Sigmoid colon (tissue), 4 donors: ENCODE data around the gene GDA.

Experiments used
- EP300 ChIP-seq, 4 donors: sonication (generic); formaldehyde crosslinking; IDR thresholded peaks; one replicate each; pipeline ENCODE4 v1.6.1; 2017; ENCODE audit warnings: antibody characterized with exemption in 4 of 4
- POLR2A ChIP-seq, 2 donors: fragments of 450-650 bp; IDR thresholded peaks; one replicate each; pipeline ENCODE4 v1.6.1; 2016; ENCODE audit warnings: antibody characterized with exemption in 2 of 2, mild to moderate bottlenecking in 2 of 2, moderate library complexity in 2 of 2
- POLR2AphosphoS5 ChIP-seq, 4 donors: sonication (generic); formaldehyde crosslinking; IDR thresholded peaks; one replicate each; pipeline ENCODE4 v1.6.1; 2017; ENCODE audit warnings: antibody characterized with exemption in 4 of 4
- TF ChIP-seq, protein P1 (sequence below), 4 experiments: fragments of 450-650 bp in 3 of 4; fragments of 200-600 bp in 1 of 4; IDR thresholded peaks; one replicate each; pipeline ENCODE4 v1.5.1; 2016 to 2019; ENCODE audit warnings: antibody characterized with exemption in 4 of 4, mild to moderate bottlenecking in 3 of 4, moderate library complexity in 2 of 4

DNA sequence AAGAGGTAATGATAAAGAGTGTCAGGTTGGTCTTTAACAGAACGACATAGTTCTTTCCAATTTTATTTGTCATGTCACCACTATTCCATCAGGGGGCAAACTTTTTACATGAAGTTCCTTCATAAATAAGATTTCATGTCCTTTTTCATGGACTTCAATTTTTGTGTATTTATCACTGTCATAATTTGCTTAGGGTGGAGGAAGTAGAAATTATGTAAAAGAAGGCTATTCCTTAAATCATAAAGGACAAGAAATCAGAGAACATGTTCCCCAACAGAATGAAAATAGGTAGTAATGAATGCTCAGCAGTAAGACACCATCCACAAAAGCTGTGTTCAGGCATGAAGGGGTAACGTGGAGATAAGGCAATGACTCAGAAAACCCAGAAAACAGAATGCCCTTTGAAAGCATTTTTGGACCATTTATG lies 143.0 kb downstream of the GDA start:
- no peak for TF ChIP-seq POLR2A (IDR thresholded peaks at IDR 0.05)
- TF ChIP-seq, protein P1, sequence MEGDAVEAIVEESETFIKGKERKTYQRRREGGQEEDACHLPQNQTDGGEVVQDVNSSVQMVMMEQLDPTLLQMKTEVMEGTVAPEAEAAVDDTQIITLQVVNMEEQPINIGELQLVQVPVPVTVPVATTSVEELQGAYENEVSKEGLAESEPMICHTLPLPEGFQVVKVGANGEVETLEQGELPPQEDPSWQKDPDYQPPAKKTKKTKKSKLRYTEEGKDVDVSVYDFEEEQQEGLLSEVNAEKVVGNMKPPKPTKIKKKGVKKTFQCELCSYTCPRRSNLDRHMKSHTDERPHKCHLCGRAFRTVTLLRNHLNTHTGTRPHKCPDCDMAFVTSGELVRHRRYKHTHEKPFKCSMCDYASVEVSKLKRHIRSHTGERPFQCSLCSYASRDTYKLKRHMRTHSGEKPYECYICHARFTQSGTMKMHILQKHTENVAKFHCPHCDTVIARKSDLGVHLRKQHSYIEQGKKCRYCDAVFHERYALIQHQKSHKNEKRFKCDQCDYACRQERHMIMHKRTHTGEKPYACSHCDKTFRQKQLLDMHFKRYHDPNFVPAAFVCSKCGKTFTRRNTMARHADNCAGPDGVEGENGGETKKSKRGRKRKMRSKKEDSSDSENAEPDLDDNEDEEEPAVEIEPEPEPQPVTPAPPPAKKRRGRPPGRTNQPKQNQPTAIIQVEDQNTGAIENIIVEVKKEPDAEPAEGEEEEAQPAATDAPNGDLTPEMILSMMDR (IDR thresholded peaks at IDR 0.05): peak; percentile 38 to 77 (median 56)
- no peak for TF ChIP-seq EP300 (IDR thresholded peaks at IDR 0.05)
- no peak for TF ChIP-seq POLR2AphosphoS5 (IDR thresholded peaks at IDR 0.05)
